K562 (cell line): ENCODE data around the gene MACROH2A2. TPM values are rescaled to one million over a fixed set of nuclear protein-coding genes. Genes with fewer than 3 reads are reported as not detected.
A peak's percentile ranks its signal among the peaks of the same experiment; 100 is the strongest.

Experiments
- ATAC-seq: fragments of 200-7000 bp; cut with Tn5 transposase; 3 replicates; pipeline ENCODE4 v1.9.1; 2020; ENCODE audit warnings: moderate library complexity
- BruUV-seq: library from RNA; stranded (reverse); fragments of 400-500 nt; replicated peaks from 2 replicates; lab custom pipeline; 2021; lab: Mats Ljungman, UMichigan
- CTCF ChIA-PET: fragments of 300-600 bp; formaldehyde crosslinking; extraction: SDS; loops from one replicate; lab custom pipeline; 2021; ENCODE audit warnings: low intra/inter-chr PET ratio; lab: Yijun Ruan, JAX
- POLR2A ChIA-PET: fragments of 300-600, 350-650 bp; sonication (Branson Sonifier 250); formaldehyde crosslinking; extraction: SDS; loops from one replicate; lab custom pipeline; 2021; ENCODE audit warnings: antibody characterized with exemption, inconsistent platforms; lab: Yijun Ruan, JAX
- DNase-seq, 4 experiments: peaks; one replicate each; pipeline versions ENCODE4 v3.0.0 to v3.0.0-alpha.2; 2011 to 2018; ENCODE audit warnings: low spot score in 3 of 4, mixed read lengths in 3 of 4; ENCODE audit errors: extremely low read depth in 1 of 4
- FAIRE-seq: peaks from 2 replicates; lab custom pipeline; 2011; peaks lifted over from hg19 to GRCh38; lab: Jason Lieb, UNC
- H2AFZ ChIP-seq: 2 replicates; pipeline ENCODE4 v1.6.0; 2011; ENCODE audit warnings: low read depth, low read length, control low read depth, inconsistent platforms
- H3K27ac ChIP-seq: fragments of 200-600 bp; 3 replicates; pipeline ENCODE4 v1.8.0; 2011; ENCODE audit warnings: low read depth, mild to moderate bottlenecking, control low read depth, inconsistent platforms, low read length, moderate library complexity, mixed read lengths; ENCODE audit errors: extremely low read depth
- H3K27me3 ChIP-seq, 2 experiments: fragments of 300-600 bp in 1 of 2; 2 replicates in 1 of 2; 3 replicates in 1 of 2; pipeline versions ENCODE4 v1.6.0 to v1.8.0; 2011; ENCODE audit warnings: inconsistent platforms in 2 of 2, low read length in 2 of 2, mild to moderate bottlenecking in 1 of 2, mixed read lengths in 1 of 2, moderate library complexity in 1 of 2; ENCODE audit not compliant: control insufficient read depth in 2 of 2, insufficient read depth in 2 of 2
- H3K36me3 ChIP-seq: fragments of 300-600 bp; 3 replicates; pipeline ENCODE4 v1.8.0; 2011; ENCODE audit warnings: mild to moderate bottlenecking, low read length, inconsistent platforms; ENCODE audit not compliant: control insufficient read depth, insufficient read depth
- H3K4me1 ChIP-seq, 2 experiments: fragments of 200-600 bp in 1 of 2; replicated peaks in 1 of 2; 2 replicates in 1 of 2; 3 replicates in 1 of 2; pipeline versions ENCODE4 v1.5.1 to v1.8.0; 2011; ENCODE audit warnings: inconsistent platforms in 2 of 2, low read length in 2 of 2, mild to moderate bottlenecking in 1 of 2, mixed read lengths in 1 of 2, moderate library complexity in 1 of 2; ENCODE audit not compliant: control insufficient read depth in 2 of 2, insufficient read depth in 2 of 2
- H3K4me2 ChIP-seq: 2 replicates; pipeline ENCODE4 v1.6.1; 2011; ENCODE audit warnings: low read length, control low read depth, inconsistent platforms, mixed read lengths; ENCODE audit not compliant: insufficient read depth
- H3K4me3 ChIP-seq: fragments of 200-600 bp; sonication (generic), shearing (Covaris generic); 2 replicates; pipeline ENCODE4 v1.5.1; 2016; ENCODE audit warnings: control low read depth, inconsistent platforms
- H3K79me2 ChIP-seq: fragments of 200-600 bp; 3 replicates; pipeline ENCODE4 v1.8.0; 2011; ENCODE audit warnings: low read length, inconsistent platforms; ENCODE audit not compliant: control insufficient read depth, insufficient read depth
- H3K9ac ChIP-seq, 2 experiments: 2 replicates each; pipeline versions ENCODE4 v1.6.0 to v1.6.1; 2011; ENCODE audit warnings: low read depth in 2 of 2, low read length in 2 of 2, control low read depth in 1 of 2, inconsistent platforms in 1 of 2, mild to moderate bottlenecking in 1 of 2, mixed read lengths in 1 of 2; ENCODE audit not compliant: insufficient read depth in 1 of 2
- H3K9me1 ChIP-seq: one replicate; pipeline ENCODE4 v1.6.0; 2011; ENCODE audit warnings: inconsistent platforms, mild to moderate bottlenecking, low read length, moderate library complexity; ENCODE audit not compliant: control insufficient read depth, insufficient read depth
- H3K9me3 ChIP-seq: replicated peaks from 2 replicates; pipeline ENCODE4 v1.5.1; 2011; ENCODE audit warnings: low read depth, low read length, inconsistent platforms; ENCODE audit not compliant: control insufficient read depth, insufficient read depth
- H4K20me1 ChIP-seq: replicated peaks from 2 replicates; pipeline ENCODE4 v1.6.1; 2011; ENCODE audit warnings: low read length, inconsistent platforms, mixed read lengths; ENCODE audit not compliant: control insufficient read depth, insufficient read depth
- C11orf30 ChIP-seq: fragments of 450-650 bp; IDR thresholded peaks from 2 replicates; pipeline ENCODE4 v1.6.1; 2016; ENCODE audit warnings: low read depth, mild to moderate bottlenecking
- CBX2 ChIP-seq: fragments of 200-600 bp; sonication (generic); IDR thresholded peaks from one replicate; pipeline ENCODE4 v1.6.1; 2012; ENCODE audit warnings: mild to moderate bottlenecking, low read length, inconsistent platforms; ENCODE audit not compliant: insufficient read depth, poor library complexity, severe bottlenecking
- CEBPB ChIP-seq: fragments of 450-650 bp; IDR thresholded peaks from 2 replicates; pipeline ENCODE4 v1.6.1; 2016; ENCODE audit warnings: missing genetic modification characterization, missing compliant biosample characterization
- CEBPG ChIP-seq, 3 experiments: fragments of 200-800 bp in 1 of 3; sonication (Bioruptor generic) in 1 of 3; sonication (generic) in 1 of 3; formaldehyde crosslinking in 1 of 3; IDR thresholded peaks in 2 of 3; conservative IDR thresholded peaks in 1 of 3; 2 replicates each; pipeline versions ENCODE4 v1.6.1 to v1.8.0; 2016 to 2022; ENCODE audit warnings: missing compliant biosample characterization in 2 of 3, missing genetic modification characterization in 2 of 3, mild to moderate bottlenecking in 1 of 3, missing genetic modification reagents in 1 of 3
- MAFF ChIP-seq: IDR thresholded peaks from 2 replicates; pipeline ENCODE4 v1.6.1; 2012; ENCODE audit warnings: low read length, improper control_type of control experiment
- MAFG ChIP-seq: fragments of 450-650 bp; conservative IDR thresholded peaks from 2 replicates; pipeline ENCODE4 v1.6.1; 2016; ENCODE audit warnings: missing genetic modification characterization, missing compliant biosample characterization
- MAFK ChIP-seq: IDR thresholded peaks from 2 replicates; pipeline ENCODE4 v1.6.1; 2011; ENCODE audit warnings: low read length, improper control_type of control experiment
- NFE2 ChIP-seq: IDR thresholded peaks from 2 replicates; pipeline ENCODE4 v1.6.1; 2014; ENCODE audit warnings: antibody characterized with exemption, low read depth
- NFE2L1 ChIP-seq: fragments of 450-650 bp; IDR thresholded peaks from 2 replicates; pipeline ENCODE4 v1.6.1; 2016; ENCODE audit warnings: missing genetic modification characterization, low read depth, mild to moderate bottlenecking, missing compliant biosample characterization, moderate library complexity, borderline replicate concordance
- PCBP1 ChIP-seq: fragments of 200-400 bp; formaldehyde crosslinking; IDR thresholded peaks from 2 replicates; pipeline ENCODE4 v1.6.1; 2018; ENCODE audit warnings: mild to moderate bottlenecking, low read depth, low read length; ENCODE audit not compliant: poor library complexity, severe bottlenecking
- ZEB2 ChIP-seq: fragments of 450-650 bp; IDR thresholded peaks from 2 replicates; pipeline ENCODE4 v1.6.1; 2016
- ZNF316 ChIP-seq: fragments of 450-650 bp; IDR thresholded peaks from 2 replicates; pipeline ENCODE4 v1.6.1; 2016
- ZNF584 ChIP-seq: fragments of 200-800 bp; sonication (Bioruptor generic); IDR thresholded peaks from 2 replicates; pipeline ENCODE4 v1.6.1; 2016; ENCODE audit warnings: low read depth, mild to moderate bottlenecking, missing genetic modification characterization, missing compliant biosample characterization
- WGBS: fragments of 100-300 bp; shearing (Covaris generic); methylation state at CpG from one replicate; pipeline ENCODE4 v1.1.6; 2016; ENCODE audit warnings: low coverage, mixed read lengths; ENCODE audit not compliant: insufficient coverage; ENCODE audit errors: missing lambda C conversion rate; 5-methylcytosine and 5-hydroxymethylcytosine counted together
- in situ Hi-C: fragments of 300-500 bp; cut with MboI; formaldehyde crosslinking; loops from 4 replicates; pipeline ENCODE4 v1.15.0; 2018; ENCODE audit warnings: inconsistent platforms, mixed read lengths
- intact Hi-C: fragments of 100-400 bp; cut with micrococcal nuclease; formaldehyde crosslinking; loops from 2 replicates; pipeline ENCODE4 v1.14.2; 2022
- polyA plus RNA-seq, 8 experiments: library from polyadenylated mRNA; depleted of rRNA in 4 of 8; stranded (reverse) in 5 of 8; unstranded in 3 of 8; fragments of >200 nt; fragmentation: Nextera tagmentation in 2 of 8; fragmentation: Illumina TruSeq in 1 of 8; extraction: Ambion mirVana in 2 of 8; extraction: Trizol in 1 of 8; gene quantifications; 2 replicates each; pipeline versions ENCODE4 v1.2.1 to v1.2.3, GENCODE V29; 2011 to 2014; ENCODE audit warnings: inconsistent platforms in 1 of 8, missing spikeins in 1 of 8
- total RNA-seq, 7 experiments: library from RNA; depleted of rRNA in 6 of 7; stranded (reverse); fragments of >200 nt in 6 of 7; fragmentation: Illumina TruSeq in 2 of 7; extraction: Trizol in 2 of 7; gene quantifications; 2 replicates each; pipeline versions ENCODE4 v1.2.1 to v1.2.3, GENCODE V29; 2011 to 2021; ENCODE audit warnings: low replicate concordance in 1 of 7

The MACROH2A2 gene
- total and polyA plus RNA-seq, 9 of the 15 experiments (the other 6 are each of a cell fraction or from before 2014, with no cell fraction given), result 0.07 TPM; not detected in 8

DNA sequence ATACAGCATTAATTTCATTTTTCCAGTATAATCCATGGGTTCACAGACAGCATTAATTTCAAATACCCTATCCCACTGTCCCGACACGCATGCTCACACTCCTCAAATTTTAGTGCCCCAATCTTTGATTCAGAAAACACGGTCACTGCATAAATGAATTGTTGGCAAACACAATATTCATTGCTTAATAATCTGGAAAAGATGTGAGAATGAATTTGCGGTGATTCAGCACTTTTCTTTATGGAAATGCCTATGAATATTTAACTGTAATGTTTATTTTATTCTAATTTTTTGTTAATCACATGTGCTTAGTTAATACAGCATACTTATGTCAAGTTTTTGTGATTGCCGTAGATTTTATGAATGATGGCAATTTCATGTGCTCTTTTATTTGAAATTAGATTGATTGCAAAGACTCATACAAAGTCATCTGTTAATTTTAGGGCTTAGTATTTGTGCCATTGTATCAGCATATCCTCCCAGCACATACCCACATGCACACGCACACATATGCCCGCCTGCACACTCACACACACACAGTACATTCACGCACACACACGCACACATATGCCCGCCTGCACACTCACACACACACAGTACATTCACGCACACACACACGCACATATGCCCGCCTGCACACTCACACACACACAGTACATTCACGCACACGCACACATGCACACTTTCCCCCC is 35.1 kb downstream of the MACROH2A2 start:
- DNase-seq (no peak), ATAC-seq (no peak), FAIRE-seq (no peak)
- Histone ChIP-seq H3K27me3 (peaks cover 41 to 51% of the 10 kb centered on the region in 2 experiments), H4K20me1 (peaks cover 6% of the 10 kb centered on the region; the same call in 1 of the 2 replicates), H3K9me1 (no peaks in the 10 kb centered on the region), H3K9ac (no peak overlapping the region), H3K4me3 (no peak overlapping the region), H2AFZ (no peak overlapping the region), H3K4me1 (peaks cover 0 to 5% of the 10 kb centered on the region in 2 experiments; a peak in 3 of 5 replicates), H3K79me2 (no peaks in the 10 kb centered on the region), H3K27ac (no peak overlapping the region), H3K4me2 (no peak overlapping the region), H3K36me3 (no peaks in the 10 kb centered on the region), H3K9me3 (no peaks in the 10 kb centered on the region)
- peak; percentile 87 for TF ChIP-seq ZNF316
- TF ChIP-seq C11orf30, result peak; percentile 83
- TF ChIP-seq ZNF584 (CRISPR knock-in tag), result no peak
- no peak for TF ChIP-seq CEBPG (CRISPR knock-in tag; IDR thresholded peaks at IDR 0.05)
- TF ChIP-seq CEBPG (tag; conservative IDR thresholded peaks at IDR 0.05 in 1 of 2, IDR thresholded peaks at IDR 0.05 in 1 of 2), result 0 out of 4 replicates have a peak, but pooled peaks have one; percentile 30 to 46
- peak; percentile 44; the same call in 1 of the 2 replicates for TF ChIP-seq NFE2
- TF ChIP-seq ZEB2, result no peak
- TF ChIP-seq MAFK, result peak; percentile 43; the same call in 1 of the 2 replicates
- TF ChIP-seq CBX2, result peak; percentile 83
- TF ChIP-seq MAFF, result peak; percentile 38
- peak; percentile 86 for TF ChIP-seq MAFG (tag)
- peak; percentile 37; the same call in 1 of the 2 replicates for TF ChIP-seq NFE2L1 (tag)
- no peak for TF ChIP-seq PCBP1
- 0 out of 2 replicates have a peak, but pooled peaks have one; percentile 31 for TF ChIP-seq CEBPB (tag)
- WGBS, result 5% methylated on average over 15 of the region's 15 CpGs
- CTCF ChIA-PET, result interaction anchor here (0.5 kb wide), 1 partner anchor 89 kb away, joined by 3 read pairs; no protein-coding TSS in a partner anchor
- in situ Hi-C loops, result no loop called here
- intact Hi-C loops, result no loop called here
- POLR2A ChIA-PET, result no interaction called here
- no TSS peak for BruUV-seq
